ENCODE measurements around the gene TTC23. TPM values are rescaled to one million over a fixed set of nuclear protein-coding genes. Genes with fewer than 3 reads are reported as not detected.

The TTC23 gene
- total RNA-seq, 1 donor from 2014 or later, result 19.1 TPM

GRCh38 chr15:99129644-99130043, 119.7 kb downstream of the TTC23 start:
- ATAC-seq (no peak), DNase-seq (no peak)
- Histone ChIP-seq H3K4me3 (no peak overlapping the region), H3K27ac (no peak overlapping the region), H3K36me3 (no peaks in the 10 kb centered on the region), H3K9me3 (no peaks in the 10 kb centered on the region), H3K4me1 (peaks cover under 1% of the 10 kb centered on the region), H3K27me3 (no peaks in the 10 kb centered on the region)
- no peak for TF ChIP-seq CTCF (IDR thresholded peaks at IDR 0.05)
- intact Hi-C loops (cut with DNase I), result no loop called here

- ATAC-seq, result no peak
- H3K4me1 ChIP-seq, result peaks cover 13% of the 10 kb centered on the region
- no peaks in the 10 kb centered on the region for H3K9me3 ChIP-seq
- no peaks in the 10 kb centered on the region for H3K27me3 ChIP-seq
- H3K4me3 ChIP-seq, result no peak overlapping the region
- intact Hi-C loops (cut with DNase I), result no loop called here
- H3K36me3 ChIP-seq, result no peaks in the 10 kb centered on the region
- H3K27ac ChIP-seq, result no peak overlapping the region
- no peak for DNase-seq
- no peak for TF ChIP-seq CTCF (IDR thresholded peaks at IDR 0.05)
These were observed 121.0 kb downstream of the TTC23 start for GRCh38 chr15:99128411-99128810.

- TF ChIP-seq CTCF (IDR thresholded peaks at IDR 0.05), result no peak
- no peaks in the 10 kb centered on the region for H3K36me3 ChIP-seq
- peaks cover 16% of the 10 kb centered on the region for H3K4me1 ChIP-seq
- DNase-seq (no peak), ATAC-seq (no peak)
- no peaks in the 10 kb centered on the region for H3K9me3 ChIP-seq
- H3K27me3 ChIP-seq, result no peaks in the 10 kb centered on the region
- H3K27ac ChIP-seq, result no peak overlapping the region
- no peak overlapping the region for H3K4me3 ChIP-seq
- intact Hi-C loops (cut with DNase I), result no loop called here
These were observed 121.6 kb downstream of the TTC23 start for GRCh38 chr15:99127773-99128172.

GRCh38 chr15:99126930-99127329, 122.5 kb downstream of the TTC23 start:
- Histone ChIP-seq H3K36me3 (no peaks in the 10 kb centered on the region), H3K4me1 (peaks cover 16% of the 10 kb centered on the region), H3K27me3 (no peaks in the 10 kb centered on the region), H3K4me3 (no peak overlapping the region), H3K9me3 (no peaks in the 10 kb centered on the region), H3K27ac (no peak overlapping the region)
- TF ChIP-seq CTCF (IDR thresholded peaks at IDR 0.05), result no peak
- DNase-seq (no peak), ATAC-seq (no peak)
- intact Hi-C loops (cut with DNase I), result no loop called here

- ATAC-seq (no peak), DNase-seq (no peak)
- Histone ChIP-seq H3K4me3 (no peak overlapping the region), H3K36me3 (no peaks in the 10 kb centered on the region), H3K9me3 (no peaks in the 10 kb centered on the region), H3K27ac (no peak overlapping the region), H3K4me1 (peaks cover 16% of the 10 kb centered on the region), H3K27me3 (no peaks in the 10 kb centered on the region)
- TF ChIP-seq CTCF (IDR thresholded peaks at IDR 0.05), result no peak
- intact Hi-C loops (cut with DNase I), result no loop called here
These were observed 123.2 kb downstream of the TTC23 start for GRCh38 chr15:99126131-99126588.

Data from upper lobe of right lung (tissue), 1 donor.